HG03103 (cell line): ENCODE data around the gene BICC1.

Source experiments
- ATAC-seq: cut with Tn5 transposase; IDR thresholded peaks from one replicate; pipeline ENCODE4 v1.9.1; 2021; ENCODE audit warnings: low read depth; ENCODE audit not compliant: unreplicated experiment

BICC1 gene

GRCh38 chr10:58556516-58557165 lies 44.0 kb downstream of the BICC1 start:
- ATAC-seq = no peak

GRCh38 chr10:58557714-58558113 lies 45.0 kb downstream of the BICC1 start:
- ATAC-seq = no peak

- ATAC-seq = no peak
These were observed 47.4 kb downstream of the BICC1 start for GRCh38 chr10:58560068-58560467.

- ATAC-seq = no peak
These were observed 52.6 kb downstream of the BICC1 start for GRCh38 chr10:58565271-58565670.

- no peak for ATAC-seq
These were observed 55.0 kb downstream of the BICC1 start for GRCh38 chr10:58567652-58568051.

GRCh38 chr10:58568428-58568935 lies 55.8 kb downstream of the BICC1 start:
- no peak for ATAC-seq

- no peak for ATAC-seq
These were observed 57.6 kb downstream of the BICC1 start for GRCh38 chr10:58570307-58570723.

GRCh38 chr10:58570979-58571378 lies 58.3 kb downstream of the BICC1 start:
- ATAC-seq = no peak

GRCh38 chr10:58573144-58573543 lies 60.5 kb downstream of the BICC1 start:
- no peak for ATAC-seq

GRCh38 chr10:58574058-58574457 lies 61.4 kb downstream of the BICC1 start:
- no peak for ATAC-seq

GRCh38 chr10:58575491-58575890 lies 62.8 kb downstream of the BICC1 start:
- no peak for ATAC-seq

- ATAC-seq = no peak
These were observed 64.2 kb downstream of the BICC1 start for GRCh38 chr10:58576751-58577436.

- no peak for ATAC-seq
These were observed 64.7 kb downstream of the BICC1 start for GRCh38 chr10:58577437-58577777.

- no peak for ATAC-seq
These were observed 65.7 kb downstream of the BICC1 start for GRCh38 chr10:58578366-58578765.

GRCh38 chr10:58579011-58579655 lies 66.5 kb downstream of the BICC1 start:
- ATAC-seq = no peak

GRCh38 chr10:58582045-58582444 lies 69.4 kb downstream of the BICC1 start:
- ATAC-seq = no peak

GRCh38 chr10:58585435-58585834 lies 72.8 kb downstream of the BICC1 start:
- ATAC-seq = no peak

GRCh38 chr10:58586282-58587245 lies 73.9 kb downstream of the BICC1 start:
- ATAC-seq = no peak

- ATAC-seq = no peak
These were observed 75.0 kb downstream of the BICC1 start for GRCh38 chr10:58587676-58588075.

GRCh38 chr10:58588673-58589265 lies 76.1 kb downstream of the BICC1 start:
- ATAC-seq = no peak
